HepG2 (cell line): ENCODE results near the gene PALM. TPM values are rescaled to one million over a fixed set of nuclear protein-coding genes. Genes with fewer than 3 reads are reported as not detected.

Experiments used
- ATAC-seq: fragments of 200-7000 bp; cut with Tn5 transposase; 3 replicates; pipeline ENCODE4 v1.9.1; 2020; ENCODE audit warnings: mild to moderate bottlenecking, moderate library complexity
- BruUV-seq: library from RNA; stranded (reverse); fragments of 400-500 nt; replicated peaks from 2 replicates; lab custom pipeline; 2021; lab: Mats Ljungman, UMichigan
- CTCF ChIA-PET: fragments of 300-600 bp; formaldehyde crosslinking; extraction: SDS; loops from one replicate; lab custom pipeline; 2021; ENCODE audit warnings: low total read pairs, inconsistent platforms, low intra/inter-chr PET ratio; lab: Yijun Ruan, JAX
- POLR2A ChIA-PET: fragments of 350-600 bp; sonication (Branson Sonifier 250); formaldehyde crosslinking; loops from one replicate; lab custom pipeline; 2020; ENCODE audit warnings: antibody characterized with exemption, inconsistent platforms; lab: Yijun Ruan, JAX
- DNase-seq: peaks from one replicate; pipeline ENCODE4 v3.0.0-alpha.2; 2015; ENCODE audit warnings: low spot score
- FAIRE-seq: peaks from 3 replicates; lab custom pipeline; 2011; peaks lifted over from hg19 to GRCh38; lab: Jason Lieb, UNC
- H2AFZ ChIP-seq: one replicate; pipeline ENCODE4 v1.6.1; 2011; ENCODE audit warnings: low read length, inconsistent platforms
- H3K27ac ChIP-seq: fragments of 300-600 bp; 3 replicates; pipeline ENCODE4 v1.8.0; 2011; ENCODE audit warnings: mixed run types, mild to moderate bottlenecking, mixed read lengths, low read length, inconsistent platforms; ENCODE audit not compliant: insufficient read depth; ENCODE audit errors: extremely low read length
- H3K27me3 ChIP-seq, 2 experiments: fragments of 200-600 bp in 1 of 2; 2 replicates in 1 of 2; 3 replicates in 1 of 2; pipeline versions ENCODE4 v1.6.0 to v1.8.0; 2011; ENCODE audit warnings: low read length in 2 of 2, mild to moderate bottlenecking in 2 of 2, moderate library complexity in 2 of 2, inconsistent platforms in 1 of 2; ENCODE audit not compliant: insufficient read depth in 2 of 2, control insufficient read depth in 1 of 2
- H3K36me3 ChIP-seq, 2 experiments: fragments of 200-600 bp in 1 of 2; replicated peaks in 1 of 2; 2 replicates in 1 of 2; 3 replicates in 1 of 2; pipeline versions ENCODE4 v1.5.1 to v1.8.0; 2011; ENCODE audit warnings: low read length in 2 of 2, inconsistent platforms in 1 of 2; ENCODE audit not compliant: insufficient read depth in 2 of 2, control insufficient read depth in 1 of 2
- H3K4me1 ChIP-seq: 2 replicates; pipeline ENCODE4 v1.5.1; 2012; ENCODE audit warnings: low read length, inconsistent platforms; ENCODE audit not compliant: insufficient read depth
- H3K4me2 ChIP-seq: 2 replicates; pipeline ENCODE4 v1.6.0; 2011; ENCODE audit warnings: low read depth, low read length, inconsistent platforms
- H3K4me3 ChIP-seq, 3 experiments: fragments of 200-600 bp in 1 of 3; sonication (generic), shearing (Covaris generic) in 1 of 3; replicated peaks in 1 of 3; 2 replicates each; pipeline ENCODE4 v1.5.1; 2011 to 2016; ENCODE audit warnings: low read length in 3 of 3, inconsistent platforms in 2 of 3, low read depth in 2 of 3, mild to moderate bottlenecking in 2 of 3, control low read depth in 1 of 3, mixed read lengths in 1 of 3; ENCODE audit not compliant: insufficient read depth in 1 of 3
- H3K79me2 ChIP-seq: one replicate; pipeline ENCODE4 v1.6.1; 2011; ENCODE audit warnings: low read length, inconsistent platforms; ENCODE audit not compliant: insufficient read depth
- H3K9ac ChIP-seq: 2 replicates; pipeline ENCODE4 v1.6.0; 2011; ENCODE audit warnings: mild to moderate bottlenecking, low read depth, low read length, inconsistent platforms; ENCODE audit not compliant: insufficient read depth
- H3K9me3 ChIP-seq: 2 replicates; pipeline ENCODE4 v1.5.1; 2012; ENCODE audit warnings: mild to moderate bottlenecking, low read length
- H4K20me1 ChIP-seq: 2 replicates; pipeline ENCODE4 v1.6.0; 2011; ENCODE audit warnings: inconsistent platforms, mild to moderate bottlenecking, low read length, moderate library complexity; ENCODE audit not compliant: insufficient read depth
- ADNP ChIP-seq: sonication (generic); formaldehyde crosslinking; IDR thresholded peaks from 2 replicates; pipeline ENCODE4 v1.4.0; 2020; ENCODE audit warnings: missing genetic modification reagents
- AGO2 ChIP-seq: fragments of 200-400 bp; formaldehyde crosslinking; optimal IDR thresholded peaks from 2 replicates; pipeline ENCODE3; 2017; ENCODE audit warnings: mild to moderate bottlenecking, low read depth, low read length, moderate library complexity
- ARID4A ChIP-seq: sonication (generic); formaldehyde crosslinking; IDR thresholded peaks from 2 replicates; pipeline ENCODE4 v1.5.0; 2020; ENCODE audit warnings: mild to moderate bottlenecking, missing genetic modification reagents, borderline replicate concordance
- CAMTA2 ChIP-seq: sonication (generic); formaldehyde crosslinking; IDR thresholded peaks from 2 replicates; pipeline ENCODE4 v1.4.0; 2020; ENCODE audit warnings: mild to moderate bottlenecking, missing genetic modification reagents, borderline replicate concordance
- LCORL ChIP-seq, 2 experiments: fragments of 450-650 bp in 1 of 2; sonication (generic) in 1 of 2; formaldehyde crosslinking in 1 of 2; IDR thresholded peaks; 2 replicates each; pipeline versions ENCODE4 v1.5.0 to v1.6.1; 2017 to 2020; ENCODE audit warnings: antibody characterized with exemption in 1 of 2, missing genetic modification reagents in 1 of 2
- MBD4 ChIP-seq: IDR thresholded peaks from 2 replicates; pipeline ENCODE4 v1.6.1; 2012; ENCODE audit warnings: low read length, inconsistent platforms, borderline replicate concordance
- TARDBP ChIP-seq: sonication (generic); formaldehyde crosslinking; IDR thresholded peaks from 2 replicates; pipeline ENCODE4 v1.8.0; 2022; ENCODE audit warnings: mild to moderate bottlenecking, missing genetic modification reagents
- ZNF260 ChIP-seq: sonication (generic); formaldehyde crosslinking; IDR thresholded peaks from 2 replicates; pipeline ENCODE4 v1.4.0; 2020; ENCODE audit warnings: missing genetic modification reagents, low read depth, mild to moderate bottlenecking, borderline replicate concordance
- ZNF660 ChIP-seq: sonication (generic); formaldehyde crosslinking; IDR thresholded peaks from 2 replicates; pipeline ENCODE4 v1.5.1; 2020; ENCODE audit warnings: mild to moderate bottlenecking, low read depth, missing genetic modification reagents, borderline replicate concordance
- WGBS: methylation state at CpG from one replicate; pipeline ENCODE4 v1.1.6; 2017; ENCODE audit warnings: low lambda C conversion rate; 5-methylcytosine and 5-hydroxymethylcytosine counted together
- in situ Hi-C: cut with HindIII; loops from 2 replicates; pipeline ENCODE4 v1.10.0; 2017; ENCODE audit warnings: low pct_unique_long_range_greater_than_20kb; ENCODE audit not compliant: extremely low pct_ligation_motif_present
- intact Hi-C: fragments of 100-400 bp; cut with micrococcal nuclease; formaldehyde crosslinking; loops from one replicate; pipeline ENCODE4 v1.10.0; 2022; ENCODE audit not compliant: unreplicated experiment
- polyA plus RNA-seq, 8 experiments: library from polyadenylated mRNA; depleted of rRNA in 3 of 8; stranded (reverse) in 7 of 8; unstranded in 1 of 8; fragments of >200 nt; fragmentation: Illumina TruSeq in 4 of 8; extraction: Trizol in 4 of 8; gene quantifications; 2 replicates each; pipeline versions ENCODE4 v1.2.1 to v1.2.3, GENCODE V29; 2011 to 2016; ENCODE audit warnings: low read depth in 4 of 8, missing spikeins in 1 of 8, mixed read lengths in 1 of 8; ENCODE audit not compliant: insufficient read depth in 1 of 8
- total RNA-seq, 5 experiments: library from RNA; depleted of rRNA; stranded (reverse); fragments of >200 nt; fragmentation: Illumina TruSeq; extraction: Trizol; gene quantifications; 2 replicates each; pipeline ENCODE4 v1.2.3, GENCODE V29; 2016; ENCODE audit warnings: low read depth in 1 of 5
- TF ChIP-seq, protein P1 (sequence below): IDR thresholded peaks from 2 replicates; pipeline ENCODE4 v1.6.1; 2016; ENCODE audit warnings: missing genetic modification reagents, missing compliant biosample characterization
- TF ChIP-seq, protein P2 (sequence below): sonication (generic); formaldehyde crosslinking; IDR thresholded peaks from 2 replicates; pipeline ENCODE4 v1.5.0; 2020; ENCODE audit warnings: missing genetic modification reagents
- TF ChIP-seq, protein P3 (sequence below): sonication (generic); formaldehyde crosslinking; IDR thresholded peaks from 2 replicates; pipeline ENCODE4 v1.4.0; 2020; ENCODE audit warnings: missing genetic modification reagents, borderline replicate concordance

PALM gene
- total and polyA plus RNA-seq, 2 of the 13 experiments (the other 11 are each of a cell fraction or from before 2014, with no cell fraction given): 4.0 to 9.7 TPM

DNA sequence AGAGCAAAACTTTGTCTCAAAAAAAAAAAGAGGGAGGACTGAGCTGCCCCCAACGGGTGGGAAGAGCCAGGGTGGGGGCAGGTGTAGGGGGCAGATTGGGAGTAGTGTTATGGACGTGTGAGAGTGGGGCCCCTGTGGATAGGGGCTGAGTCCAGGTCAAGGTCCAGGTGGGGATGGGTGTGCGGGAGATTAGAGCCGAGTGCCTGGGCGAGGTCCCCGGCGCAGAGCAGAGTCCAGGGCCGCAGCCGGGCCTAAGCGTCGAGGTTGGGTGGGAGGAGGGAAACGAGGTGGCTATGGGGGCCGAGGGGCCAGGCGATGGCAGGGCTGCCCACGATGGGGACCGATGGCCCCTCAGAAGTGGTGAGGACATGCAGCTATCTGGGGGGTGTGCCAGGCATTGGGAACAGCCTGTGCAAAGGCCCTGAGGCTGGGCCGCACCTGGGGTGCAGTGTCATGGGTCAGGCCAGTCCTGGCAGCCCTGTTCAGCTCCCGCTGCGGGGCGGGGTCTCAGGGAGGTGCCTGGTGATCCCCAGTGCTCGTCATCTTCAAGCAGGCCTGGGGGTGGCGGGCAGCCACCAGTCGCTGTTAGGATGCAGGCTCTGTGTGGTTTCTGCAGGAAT is 29.9 kb downstream of the PALM start:
- Histone ChIP-seq H3K9me3 (no peaks in the 10 kb centered on the region), H3K27ac (peak overlapping the region; percentile 88), H3K79me2 (no peaks in the 10 kb centered on the region), H3K4me2 (peak overlapping the region; percentile 47), H3K36me3 (no peaks in the 10 kb centered on the region), H3K4me1 (peaks cover 48% of the 10 kb centered on the region), H3K27me3 (no peaks in the 10 kb centered on the region), H3K4me3 (peak overlapping the region in 1 of 3 experiments; percentile 45; a peak in 2 of 6 replicates), H3K9ac (peak overlapping the region; percentile 47), H2AFZ (no peak overlapping the region), H4K20me1 (no peaks in the 10 kb centered on the region)
- DNase-seq (peak; percentile 88), ATAC-seq (peak; percentile 71), FAIRE-seq (peak; percentile 89)
- ChIA-PET POLR2A (interaction anchor here (0.7 to 5.3 kb wide), 15 partner anchors 13 to 240 kb away, joined by 3 to 81 read pairs (median 7); partner anchors contain the start of genes MISP, PALM and RNF126), CTCF (interaction anchor here (1.7 kb wide), 1 partner anchor 74 kb away, joined by 3 read pairs; no protein-coding TSS in a partner anchor)
- 7% methylated on average over 14 of the region's 23 CpGs for WGBS
- in situ Hi-C loops (loop anchor here (10.0 kb wide), 1 partner anchor 154 kb away; the partner anchor contains the start of gene HCN2), intact Hi-C loops (loop anchor here (2.0 kb wide), 1 partner anchor 14 kb away; no protein-coding TSS in a partner anchor)
- TSS peak; percentile 39 for BruUV-seq
- TF ChIP-seq, protein P1, sequence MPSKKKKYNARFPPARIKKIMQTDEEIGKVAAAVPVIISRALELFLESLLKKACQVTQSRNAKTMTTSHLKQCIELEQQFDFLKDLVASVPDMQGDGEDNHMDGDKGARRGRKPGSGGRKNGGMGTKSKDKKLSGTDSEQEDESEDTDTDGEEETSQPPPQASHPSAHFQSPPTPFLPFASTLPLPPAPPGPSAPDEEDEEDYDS (CRISPR knock-in tag): no peak; the same call in 1 of the 2 replicates
- peak; percentile 73 for TF ChIP-seq ARID4A (CRISPR knock-in tag)
- no peak for TF ChIP-seq CAMTA2 (CRISPR knock-in tag)
- TF ChIP-seq TARDBP: peak; percentile 98
- peak; percentile 88 for TF ChIP-seq LCORL (IDR thresholded peaks at IDR 0.05)
- peak; percentile 99 for TF ChIP-seq LCORL (CRISPR knock-in tag; IDR thresholded peaks at IDR 0.05)
- no peak; the same call in 1 of the 2 replicates for TF ChIP-seq ADNP (CRISPR knock-in tag)
- no peak for TF ChIP-seq MBD4
- peak; percentile 47 for TF ChIP-seq AGO2
- no peak for TF ChIP-seq ZNF260 (CRISPR knock-in tag)
- no peak for TF ChIP-seq ZNF660 (CRISPR knock-in tag)
- TF ChIP-seq, protein P2, sequence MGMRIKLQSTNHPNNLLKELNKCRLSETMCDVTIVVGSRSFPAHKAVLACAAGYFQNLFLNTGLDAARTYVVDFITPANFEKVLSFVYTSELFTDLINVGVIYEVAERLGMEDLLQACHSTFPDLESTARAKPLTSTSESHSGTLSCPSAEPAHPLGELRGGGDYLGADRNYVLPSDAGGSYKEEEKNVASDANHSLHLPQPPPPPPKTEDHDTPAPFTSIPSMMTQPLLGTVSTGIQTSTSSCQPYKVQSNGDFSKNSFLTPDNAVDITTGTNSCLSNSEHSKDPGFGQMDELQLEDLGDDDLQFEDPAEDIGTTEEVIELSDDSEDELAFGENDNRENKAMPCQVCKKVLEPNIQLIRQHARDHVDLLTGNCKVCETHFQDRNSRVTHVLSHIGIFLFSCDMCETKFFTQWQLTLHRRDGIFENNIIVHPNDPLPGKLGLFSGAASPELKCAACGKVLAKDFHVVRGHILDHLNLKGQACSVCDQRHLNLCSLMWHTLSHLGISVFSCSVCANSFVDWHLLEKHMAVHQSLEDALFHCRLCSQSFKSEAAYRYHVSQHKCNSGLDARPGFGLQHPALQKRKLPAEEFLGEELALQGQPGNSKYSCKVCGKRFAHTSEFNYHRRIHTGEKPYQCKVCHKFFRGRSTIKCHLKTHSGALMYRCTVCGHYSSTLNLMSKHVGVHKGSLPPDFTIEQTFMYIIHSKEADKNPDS (CRISPR knock-in tag): peak; percentile 89; the same call in 1 of the 2 replicates
- TF ChIP-seq, protein P3, sequence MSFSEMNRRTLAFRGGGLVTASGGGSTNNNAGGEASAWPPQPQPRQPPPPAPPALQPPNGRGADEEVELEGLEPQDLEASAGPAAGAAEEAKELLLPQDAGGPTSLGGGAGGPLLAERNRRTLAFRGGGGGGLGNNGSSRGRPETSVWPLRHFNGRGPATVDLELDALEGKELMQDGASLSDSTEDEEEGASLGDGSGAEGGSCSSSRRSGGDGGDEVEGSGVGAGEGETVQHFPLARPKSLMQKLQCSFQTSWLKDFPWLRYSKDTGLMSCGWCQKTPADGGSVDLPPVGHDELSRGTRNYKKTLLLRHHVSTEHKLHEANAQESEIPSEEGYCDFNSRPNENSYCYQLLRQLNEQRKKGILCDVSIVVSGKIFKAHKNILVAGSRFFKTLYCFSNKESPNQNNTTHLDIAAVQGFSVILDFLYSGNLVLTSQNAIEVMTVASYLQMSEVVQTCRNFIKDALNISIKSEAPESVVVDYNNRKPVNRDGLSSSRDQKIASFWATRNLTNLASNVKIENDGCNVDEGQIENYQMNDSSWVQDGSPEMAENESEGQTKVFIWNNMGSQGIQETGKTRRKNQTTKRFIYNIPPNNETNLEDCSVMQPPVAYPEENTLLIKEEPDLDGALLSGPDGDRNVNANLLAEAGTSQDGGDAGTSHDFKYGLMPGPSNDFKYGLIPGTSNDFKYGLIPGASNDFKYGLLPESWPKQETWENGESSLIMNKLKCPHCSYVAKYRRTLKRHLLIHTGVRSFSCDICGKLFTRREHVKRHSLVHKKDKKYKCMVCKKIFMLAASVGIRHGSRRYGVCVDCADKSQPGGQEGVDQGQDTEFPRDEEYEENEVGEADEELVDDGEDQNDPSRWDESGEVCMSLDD (CRISPR knock-in tag): peak; percentile 39; the same call in 1 of the 2 replicates
